ENCODE measurements around the gene IGSF23. TPM values are rescaled to one million over a fixed set of nuclear protein-coding genes. Genes with fewer than 3 reads are reported as not detected.

The IGSF23 gene
- total RNA-seq, 4 donors from 2014 or later, result not detected

DNA sequence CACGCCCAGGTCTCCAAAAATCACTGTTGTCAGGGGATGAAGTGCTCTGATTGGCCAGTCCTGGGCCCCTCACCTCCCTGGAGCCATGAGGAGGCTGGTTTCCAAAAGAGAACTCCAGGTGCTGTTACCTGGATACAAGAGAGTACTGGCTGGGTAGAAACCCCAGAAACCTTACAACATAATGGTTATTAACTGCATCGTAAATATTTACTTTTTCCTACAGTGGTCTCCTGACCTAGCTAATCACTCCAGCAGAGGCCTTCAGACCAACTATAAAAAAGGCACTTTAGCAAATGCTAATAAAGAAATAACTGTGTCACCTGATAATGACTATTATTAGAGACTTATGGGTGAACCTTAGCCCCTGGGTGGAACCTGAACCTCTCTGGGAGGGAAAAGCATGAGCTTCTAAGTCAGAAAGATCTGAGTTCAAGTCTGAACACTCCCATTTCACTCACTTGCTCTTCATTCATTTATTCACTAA, 1.5 kb upstream of the IGSF23 start:
- no peak for DNase-seq (ENCODE audit: low spot score in 2 of 2)
- intact Hi-C loops (cut with DNase I; ENCODE audit: low total_unique reads), result no loop called here

DNA sequence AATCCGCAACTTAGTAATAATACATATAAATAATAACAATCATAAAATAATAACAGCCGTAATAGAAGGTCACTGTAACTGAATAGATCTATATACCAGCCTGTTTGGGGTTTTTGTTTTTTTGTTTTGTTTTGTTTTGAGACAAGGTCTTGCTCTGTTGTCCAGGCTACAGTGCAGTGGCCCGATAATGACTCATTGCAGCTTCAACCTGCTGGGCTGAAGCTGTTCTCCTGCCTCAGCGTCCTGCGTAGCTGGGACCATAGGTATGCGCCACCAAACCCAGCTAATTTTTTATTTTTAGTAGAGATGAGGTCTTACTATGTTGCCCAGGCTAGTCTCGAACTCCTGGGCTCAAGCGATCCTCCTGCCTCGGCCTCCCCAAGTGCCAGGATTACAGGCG, 950 bp downstream of the IGSF23 start:
- 91 to 95% methylated on average over 10 of the region's 10 CpGs for WGBS, 2 donors
- no peak overlapping the region for H3K4me3 ChIP-seq (ENCODE audit: low read depth, poor library complexity, severe bottlenecking)
- intact Hi-C loops (cut with DNase I; ENCODE audit: low total_unique reads), result no loop called here
- DNase-seq (ENCODE audit: low spot score in 2 of 2), result no peak
- TF ChIP-seq, protein P1, sequence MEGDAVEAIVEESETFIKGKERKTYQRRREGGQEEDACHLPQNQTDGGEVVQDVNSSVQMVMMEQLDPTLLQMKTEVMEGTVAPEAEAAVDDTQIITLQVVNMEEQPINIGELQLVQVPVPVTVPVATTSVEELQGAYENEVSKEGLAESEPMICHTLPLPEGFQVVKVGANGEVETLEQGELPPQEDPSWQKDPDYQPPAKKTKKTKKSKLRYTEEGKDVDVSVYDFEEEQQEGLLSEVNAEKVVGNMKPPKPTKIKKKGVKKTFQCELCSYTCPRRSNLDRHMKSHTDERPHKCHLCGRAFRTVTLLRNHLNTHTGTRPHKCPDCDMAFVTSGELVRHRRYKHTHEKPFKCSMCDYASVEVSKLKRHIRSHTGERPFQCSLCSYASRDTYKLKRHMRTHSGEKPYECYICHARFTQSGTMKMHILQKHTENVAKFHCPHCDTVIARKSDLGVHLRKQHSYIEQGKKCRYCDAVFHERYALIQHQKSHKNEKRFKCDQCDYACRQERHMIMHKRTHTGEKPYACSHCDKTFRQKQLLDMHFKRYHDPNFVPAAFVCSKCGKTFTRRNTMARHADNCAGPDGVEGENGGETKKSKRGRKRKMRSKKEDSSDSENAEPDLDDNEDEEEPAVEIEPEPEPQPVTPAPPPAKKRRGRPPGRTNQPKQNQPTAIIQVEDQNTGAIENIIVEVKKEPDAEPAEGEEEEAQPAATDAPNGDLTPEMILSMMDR (IDR thresholded peaks at IDR 0.05), result no peak
- TF ChIP-seq POLR2A (IDR thresholded peaks at IDR 0.05), result no peak

More for the DNA sequence above, 1.5 kb upstream of the IGSF23 start:
- TF ChIP-seq POLR2A (IDR thresholded peaks at IDR 0.05), result no peak
- TF ChIP-seq, protein P1 (IDR thresholded peaks at IDR 0.05), result no peak
- 85 to 87% methylated on average over 2 of the region's 2 CpGs for WGBS, 2 donors
- H3K4me3 ChIP-seq (ENCODE audit: low read depth, poor library complexity, severe bottlenecking), result no peak overlapping the region

DNA sequence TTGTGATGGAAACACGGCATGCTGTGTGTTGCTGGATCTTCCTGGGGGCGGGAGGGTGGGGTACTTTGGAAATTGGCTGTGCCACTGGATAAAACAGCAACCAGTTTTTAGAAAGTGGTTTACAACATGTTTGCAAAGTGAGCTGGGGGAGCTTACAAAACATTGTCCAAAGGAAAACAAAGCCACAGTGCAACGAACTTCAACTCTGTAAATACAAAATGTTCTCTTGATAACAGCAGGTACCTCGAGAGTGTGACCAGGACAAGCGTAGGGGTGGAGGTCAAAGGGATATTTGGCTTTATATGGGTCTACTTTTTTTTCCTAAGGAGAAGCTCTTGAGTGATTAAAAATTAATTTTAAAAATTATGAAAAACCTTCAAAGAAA, 2.5 kb downstream of the IGSF23 start:
- WGBS, 2 donors, result 46 to 50% methylated on average over 5 of the region's 5 CpGs
- TF ChIP-seq POLR2A (IDR thresholded peaks at IDR 0.05), result no peak
- TF ChIP-seq, protein P1 (IDR thresholded peaks at IDR 0.05), result no peak
- H3K4me3 ChIP-seq (ENCODE audit: low read depth, poor library complexity, severe bottlenecking), result no peak overlapping the region
- intact Hi-C loops (cut with DNase I; ENCODE audit: low total_unique reads), result no loop called here
- no peak for DNase-seq (ENCODE audit: low spot score in 2 of 2)

DNA sequence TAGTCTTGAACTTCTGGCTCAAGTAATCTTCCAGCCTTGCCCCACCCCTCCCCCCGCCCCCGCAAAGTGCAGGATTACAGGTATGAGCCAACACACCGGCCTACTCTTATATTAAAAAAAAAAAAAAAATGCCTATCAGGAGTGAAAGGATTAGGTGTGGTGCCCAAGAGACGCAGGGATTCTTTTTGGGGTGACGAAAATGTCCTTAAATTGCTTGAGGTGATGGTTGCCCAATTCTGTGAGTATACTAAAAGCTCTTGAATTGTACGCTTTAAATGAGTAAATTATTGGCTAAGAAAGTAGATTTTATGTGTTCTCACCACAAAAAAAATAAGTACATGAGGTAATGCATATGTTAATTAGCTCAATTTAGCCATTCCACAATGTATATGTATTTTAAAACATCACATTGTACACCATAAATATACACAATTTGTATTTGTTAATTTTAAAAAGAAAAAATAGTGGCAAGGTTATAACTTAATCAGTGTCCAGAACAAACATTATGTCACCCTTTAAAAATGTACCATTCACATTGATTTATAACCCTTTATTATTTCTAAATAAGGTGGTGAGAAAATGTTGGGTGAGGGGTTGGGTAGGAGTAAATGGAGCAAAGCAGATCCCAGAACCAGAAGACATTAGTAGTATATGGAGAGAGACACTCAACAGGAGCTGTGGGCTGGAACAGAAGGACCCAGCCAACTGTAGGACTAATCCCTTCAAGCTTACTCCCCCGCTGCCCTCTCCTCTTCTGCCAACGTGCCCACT, 3.9 kb downstream of the IGSF23 start:
- intact Hi-C loops (cut with DNase I; ENCODE audit: low total_unique reads), result no loop called here
- no peak overlapping the region for H3K4me3 ChIP-seq (ENCODE audit: low read depth, poor library complexity, severe bottlenecking)
- WGBS, 2 donors, result 66 to 75% methylated on average over 8 of the region's 8 CpGs
- no peak for DNase-seq (ENCODE audit: low spot score in 2 of 2)
- TF ChIP-seq, protein P1 (IDR thresholded peaks at IDR 0.05), result no peak
- TF ChIP-seq POLR2A (IDR thresholded peaks at IDR 0.05), result no peak

DNA sequence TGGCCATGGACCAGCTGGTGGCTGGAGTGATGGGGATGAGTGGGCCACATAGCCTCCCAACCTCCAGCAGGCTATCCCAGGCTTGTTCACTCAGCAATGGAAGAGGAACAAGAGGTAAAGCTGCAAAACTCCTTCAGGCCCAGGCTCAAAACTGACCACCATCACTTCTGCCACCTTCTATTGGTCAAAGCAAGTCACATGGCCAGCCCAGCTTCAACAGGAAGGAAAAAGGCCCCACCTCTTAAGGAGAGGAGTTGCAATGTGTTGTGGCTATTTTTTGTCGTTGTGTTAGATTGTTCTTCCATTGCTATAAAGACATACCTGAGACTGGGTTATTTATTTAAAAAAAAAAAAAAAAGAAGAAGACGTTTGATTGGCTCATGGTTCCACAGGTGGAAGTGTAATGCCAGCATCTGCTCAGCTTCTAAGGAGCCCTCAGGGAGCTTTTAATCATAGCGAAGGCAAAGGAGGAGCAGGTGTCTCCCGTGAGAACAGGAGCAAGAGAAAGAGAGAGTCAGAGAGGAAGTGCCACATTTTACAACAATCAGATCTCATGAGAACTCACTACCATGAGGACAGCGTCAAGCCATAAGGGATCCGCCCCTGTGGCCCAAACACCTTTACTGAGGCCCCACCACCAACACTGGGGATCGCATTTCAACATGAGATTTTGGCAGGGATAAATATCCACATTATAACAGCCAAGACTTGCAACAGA, 5.4 kb downstream of the IGSF23 start:
- intact Hi-C loops (cut with DNase I; ENCODE audit: low total_unique reads), result no loop called here
- WGBS, 2 donors, result 68 to 75% methylated on average over 7 of the region's 7 CpGs
- DNase-seq (ENCODE audit: low spot score in 2 of 2), result no peak
- TF ChIP-seq, protein P1 (IDR thresholded peaks at IDR 0.05), result no peak
- no peak for TF ChIP-seq POLR2A (IDR thresholded peaks at IDR 0.05)
- no peak overlapping the region for H3K4me3 ChIP-seq (ENCODE audit: low read depth, poor library complexity, severe bottlenecking)
